KMS-11 (cell line): ENCODE measurements around the gene HS2ST1.

Experiments used
- H2AFZ ChIP-seq: fragments of 200-600 bp; sonication (generic); 2 replicates; pipeline ENCODE4 v1.6.1; 2016; ENCODE audit warnings: antibody characterized with exemption, mixed run types, low read depth
- H3K27ac ChIP-seq: fragments of 200-600 bp; sonication (generic); 2 replicates; pipeline ENCODE4 v1.6.1; 2016; ENCODE audit warnings: mild to moderate bottlenecking, mixed run types
- H3K27me3 ChIP-seq: fragments of 200-600 bp; sonication (generic); 2 replicates; pipeline ENCODE4 v1.6.1; 2017; ENCODE audit warnings: mild to moderate bottlenecking, low read depth, mixed run types, moderate library complexity; ENCODE audit not compliant: insufficient read depth
- H3K36me3 ChIP-seq: fragments of 200-600 bp; sonication (generic); 2 replicates; pipeline ENCODE4 v1.6.1; 2017; ENCODE audit warnings: mild to moderate bottlenecking, mixed run types; ENCODE audit not compliant: insufficient read depth
- H3K4me1 ChIP-seq: fragments of 200-600 bp; sonication (generic); 2 replicates; pipeline ENCODE4 v1.6.1; 2016; ENCODE audit warnings: mild to moderate bottlenecking, low read depth, mixed run types; ENCODE audit not compliant: poor library complexity, severe bottlenecking
- H3K4me2 ChIP-seq: fragments of 200-600 bp; sonication (generic); 2 replicates; pipeline ENCODE4 v1.7.0; 2016; ENCODE audit warnings: mild to moderate bottlenecking, mixed run types
- H3K4me3 ChIP-seq: fragments of 200-600 bp; sonication (generic); IDR thresholded peaks from 2 replicates; pipeline ENCODE4 v1.6.1; 2017; ENCODE audit warnings: low read depth, low read length, mixed read lengths; ENCODE audit not compliant: insufficient read depth
- H3K79me2 ChIP-seq: fragments of 200-600 bp; sonication (generic); 2 replicates; pipeline ENCODE4 v1.6.1; 2016; ENCODE audit warnings: low read depth, mixed run types; ENCODE audit not compliant: insufficient read depth
- H3K9ac ChIP-seq: fragments of 200-600 bp; sonication (generic); 2 replicates; pipeline ENCODE4 v1.6.1; 2016; ENCODE audit warnings: mild to moderate bottlenecking, mixed run types
- H4K20me1 ChIP-seq: fragments of 200-600 bp; sonication (generic); 2 replicates; pipeline ENCODE4 v1.6.1; 2016; ENCODE audit warnings: mild to moderate bottlenecking, mixed run types; ENCODE audit not compliant: insufficient read depth
- CTCF ChIP-seq: fragments of 200-600 bp; sonication (generic); conservative IDR thresholded peaks from 2 replicates; pipeline ENCODE4 v1.6.1; 2017; ENCODE audit warnings: low read depth, mild to moderate bottlenecking, antibody characterized with exemption, low read length, moderate library complexity, mixed read lengths

Gene HS2ST1

GRCh38 chr1:87141556-87141955 lies 227.1 kb downstream of the HS2ST1 start:
- H2AFZ ChIP-seq: no peak overlapping the region
- H3K9ac ChIP-seq: no peak overlapping the region
- no peak overlapping the region for H3K4me3 ChIP-seq
- no peaks in the 10 kb centered on the region for H3K79me2 ChIP-seq
- no peak overlapping the region for H3K4me2 ChIP-seq
- no peak for TF ChIP-seq CTCF
- H3K4me1 ChIP-seq: no peaks in the 10 kb centered on the region
- H3K27me3 ChIP-seq: no peaks in the 10 kb centered on the region
- H4K20me1 ChIP-seq: no peaks in the 10 kb centered on the region
- no peak overlapping the region for H3K27ac ChIP-seq
- no peaks in the 10 kb centered on the region for H3K36me3 ChIP-seq

- Histone ChIP-seq H3K27me3 (no peaks in the 10 kb centered on the region), H3K9ac (no peak overlapping the region), H3K4me2 (no peak overlapping the region), H3K36me3 (no peaks in the 10 kb centered on the region), H3K4me3 (no peak overlapping the region), H3K27ac (no peak overlapping the region), H3K79me2 (no peaks in the 10 kb centered on the region), H2AFZ (no peak overlapping the region), H3K4me1 (no peaks in the 10 kb centered on the region), H4K20me1 (no peaks in the 10 kb centered on the region)
- no peak for TF ChIP-seq CTCF
Observed at GRCh38 chr1:87143413-87144135, 229.1 kb downstream of the HS2ST1 start.

GRCh38 chr1:87144316-87144895 lies 230.0 kb downstream of the HS2ST1 start:
- Histone ChIP-seq H3K27ac (no peak overlapping the region), H3K9ac (no peak overlapping the region), H4K20me1 (no peaks in the 10 kb centered on the region), H3K79me2 (no peaks in the 10 kb centered on the region), H2AFZ (no peak overlapping the region), H3K4me3 (no peak overlapping the region), H3K4me2 (no peak overlapping the region), H3K4me1 (no peaks in the 10 kb centered on the region), H3K36me3 (no peaks in the 10 kb centered on the region), H3K27me3 (no peaks in the 10 kb centered on the region)
- no peak for TF ChIP-seq CTCF

- no peak overlapping the region for H3K9ac ChIP-seq
- no peak overlapping the region for H3K4me2 ChIP-seq
- no peaks in the 10 kb centered on the region for H3K27me3 ChIP-seq
- no peak overlapping the region for H3K4me3 ChIP-seq
- no peaks in the 10 kb centered on the region for H3K4me1 ChIP-seq
- H2AFZ ChIP-seq: no peak overlapping the region
- no peaks in the 10 kb centered on the region for H4K20me1 ChIP-seq
- H3K36me3 ChIP-seq: no peaks in the 10 kb centered on the region
- no peak for TF ChIP-seq CTCF
- no peak overlapping the region for H3K27ac ChIP-seq
- H3K79me2 ChIP-seq: no peaks in the 10 kb centered on the region
Observed at GRCh38 chr1:87144981-87145380, 230.5 kb downstream of the HS2ST1 start.
